Cardiac muscle cell (in vitro differentiated cells and primary cell): ENCODE data around the gene ASB1. TPM values are rescaled to one million over a fixed set of nuclear protein-coding genes. Genes with fewer than 3 reads are reported as not detected.

ENCODE experiments used
- DNase-seq, 2 donors: peaks; one replicate each; pipeline versions ENCODE4 v3.0.0 to v3.0.0-alpha.2; 2010 to 2017; ENCODE audit warnings: low read depth in 1 of 2, low spot score in 1 of 2
- H3K27ac ChIP-seq: fragments of 200-600 bp; sonication (generic); 2 replicates; pipeline ENCODE4 v1.5.1; 2016
- H3K27me3 ChIP-seq: fragments of 200-600 bp; sonication (generic); 2 replicates; pipeline ENCODE4 v1.6.0; 2016; ENCODE audit warnings: control low read depth
- H3K36me3 ChIP-seq: fragments of 200-600 bp; sonication (generic); 2 replicates; pipeline ENCODE4 v1.5.1; 2016; ENCODE audit warnings: control low read depth
- H3K4me1 ChIP-seq: fragments of 200-600 bp; sonication (generic); 2 replicates; pipeline ENCODE4 v1.8.1; 2017; ENCODE audit warnings: low read depth, mild to moderate bottlenecking, mixed run types
- H3K4me3 ChIP-seq: fragments of 200-600 bp; sonication (generic); 2 replicates; pipeline ENCODE4 v1.5.1; 2016; ENCODE audit warnings: mild to moderate bottlenecking
- H3K9me3 ChIP-seq: fragments of 200-600 bp; sonication (generic); 2 replicates; pipeline ENCODE4 v1.5.1; 2017; ENCODE audit warnings: low read depth, mild to moderate bottlenecking, control low read depth
- polyA plus RNA-seq: library from polyadenylated mRNA; unstranded; fragments of >200 nt; fragmentation: Nextera tagmentation; extraction: Ambion mirVana; gene quantifications from 2 replicates; pipeline ENCODE4 v1.2.1, GENCODE V29; 2016
- total RNA-seq: library from RNA; depleted of rRNA; stranded (reverse); fragments of >200 nt; gene quantifications from 2 replicates; pipeline ENCODE4 v1.2.3, GENCODE V29; 2016
- TF ChIP-seq, protein P1 (sequence below): IDR thresholded peaks from 2 replicates; pipeline ENCODE4 v1.5.1; 2012; ENCODE audit warnings: low read depth, mild to moderate bottlenecking, low read length

The ASB1 gene
- total and polyA plus RNA-seq, 2 experiments from 2014 or later: 16.7 TPM

DNA sequence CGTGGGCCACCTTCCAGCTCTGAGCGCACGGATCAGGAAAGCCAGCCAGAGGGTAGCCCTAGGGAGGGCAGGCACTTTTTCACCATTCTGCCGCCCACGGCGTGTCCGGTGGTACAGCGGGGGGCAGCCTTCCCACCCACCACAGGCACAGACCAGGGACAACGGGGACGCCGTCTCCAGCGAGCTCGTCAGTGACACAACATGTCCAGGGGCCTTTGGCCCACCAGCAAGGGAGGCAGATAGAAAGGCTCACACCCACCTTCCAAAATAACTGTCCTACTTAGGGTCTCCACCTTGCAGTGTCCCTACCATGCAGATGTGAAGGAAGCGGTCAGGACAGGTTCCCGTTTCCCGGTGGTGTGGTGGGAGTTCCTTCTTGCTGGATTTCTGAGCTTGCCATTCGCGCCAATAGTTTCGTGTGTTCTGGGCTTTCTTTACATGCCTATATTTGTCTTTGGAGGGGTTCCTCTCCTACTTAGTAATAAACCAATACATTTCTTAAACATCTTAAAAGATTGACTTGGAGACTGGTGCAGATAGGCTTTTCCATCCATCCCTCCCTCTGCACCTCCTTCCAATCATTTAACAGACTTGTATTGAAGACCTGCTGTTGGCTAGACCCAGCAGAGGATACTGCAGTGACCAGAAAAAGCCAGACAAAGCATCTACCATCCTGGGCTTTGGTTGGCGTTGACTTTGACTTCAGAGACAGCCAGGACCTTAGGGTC, 872 bp downstream of the ASB1 start:
- TF ChIP-seq, protein P1, sequence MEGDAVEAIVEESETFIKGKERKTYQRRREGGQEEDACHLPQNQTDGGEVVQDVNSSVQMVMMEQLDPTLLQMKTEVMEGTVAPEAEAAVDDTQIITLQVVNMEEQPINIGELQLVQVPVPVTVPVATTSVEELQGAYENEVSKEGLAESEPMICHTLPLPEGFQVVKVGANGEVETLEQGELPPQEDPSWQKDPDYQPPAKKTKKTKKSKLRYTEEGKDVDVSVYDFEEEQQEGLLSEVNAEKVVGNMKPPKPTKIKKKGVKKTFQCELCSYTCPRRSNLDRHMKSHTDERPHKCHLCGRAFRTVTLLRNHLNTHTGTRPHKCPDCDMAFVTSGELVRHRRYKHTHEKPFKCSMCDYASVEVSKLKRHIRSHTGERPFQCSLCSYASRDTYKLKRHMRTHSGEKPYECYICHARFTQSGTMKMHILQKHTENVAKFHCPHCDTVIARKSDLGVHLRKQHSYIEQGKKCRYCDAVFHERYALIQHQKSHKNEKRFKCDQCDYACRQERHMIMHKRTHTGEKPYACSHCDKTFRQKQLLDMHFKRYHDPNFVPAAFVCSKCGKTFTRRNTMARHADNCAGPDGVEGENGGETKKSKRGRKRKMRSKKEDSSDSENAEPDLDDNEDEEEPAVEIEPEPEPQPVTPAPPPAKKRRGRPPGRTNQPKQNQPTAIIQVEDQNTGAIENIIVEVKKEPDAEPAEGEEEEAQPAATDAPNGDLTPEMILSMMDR: no peak
- Histone ChIP-seq H3K27me3 (no peaks in the 10 kb centered on the region), H3K4me3 (peak overlapping the region; percentile 89), H3K36me3 (no peaks in the 10 kb centered on the region), H3K4me1 (peaks cover 13% of the 10 kb centered on the region), H3K27ac (peak overlapping the region; percentile 84), H3K9me3 (no peaks in the 10 kb centered on the region)
- DNase-seq: no peak

DNA sequence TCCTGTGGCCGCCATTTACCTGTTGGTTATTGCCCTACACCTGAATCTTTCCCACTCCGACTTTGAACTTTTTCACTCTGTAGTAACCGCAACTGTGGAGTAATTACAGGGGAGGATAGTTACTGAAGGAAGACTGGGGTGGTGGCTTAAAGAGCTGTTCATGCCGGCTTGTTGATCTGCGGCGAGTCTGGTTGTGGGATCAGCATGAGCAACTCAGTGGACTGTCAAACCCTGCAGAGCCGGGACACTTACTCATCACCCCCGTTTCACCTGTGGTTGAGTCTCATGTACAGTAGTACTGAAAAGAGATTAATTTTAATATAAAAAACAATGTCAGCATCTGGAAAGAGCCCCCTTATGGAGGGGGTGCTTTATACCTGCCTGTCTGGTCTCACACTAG, 2.1 kb downstream of the ASB1 start:
- H3K36me3 ChIP-seq: no peaks in the 10 kb centered on the region
- H3K4me3 ChIP-seq: no peak overlapping the region
- TF ChIP-seq, protein P1: no peak
- H3K9me3 ChIP-seq: no peaks in the 10 kb centered on the region
- H3K27me3 ChIP-seq: no peaks in the 10 kb centered on the region
- peaks cover 13% of the 10 kb centered on the region for H3K4me1 ChIP-seq
- no peak overlapping the region for H3K27ac ChIP-seq
- no peak for DNase-seq

DNA sequence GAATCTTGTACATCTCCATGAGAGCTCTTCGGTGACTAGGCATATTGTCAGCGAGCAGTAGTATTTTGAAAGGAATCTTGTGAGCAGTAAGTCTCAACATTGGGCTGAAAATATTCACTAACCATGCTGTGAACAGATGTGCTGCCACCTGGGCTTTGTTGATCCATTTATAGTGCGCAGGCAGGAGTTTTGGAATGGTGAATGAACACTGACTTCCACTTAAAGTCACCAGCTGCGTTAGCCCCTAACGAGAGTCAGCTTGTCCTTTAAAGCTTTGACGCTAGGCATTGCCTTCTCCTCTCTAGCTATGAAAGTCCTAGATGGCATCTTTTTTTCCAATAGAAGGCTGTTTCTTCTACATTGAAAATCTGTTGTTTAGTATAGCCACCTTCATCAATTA, 4.1 kb downstream of the ASB1 start:
- TF ChIP-seq, protein P1: no peak
- no peaks in the 10 kb centered on the region for H3K27me3 ChIP-seq
- H3K9me3 ChIP-seq: no peaks in the 10 kb centered on the region
- H3K36me3 ChIP-seq: peaks cover 10% of the 10 kb centered on the region
- DNase-seq: no peak
- H3K27ac ChIP-seq: no peak overlapping the region
- H3K4me1 ChIP-seq: peaks cover 8% of the 10 kb centered on the region
- no peak overlapping the region for H3K4me3 ChIP-seq

DNA sequence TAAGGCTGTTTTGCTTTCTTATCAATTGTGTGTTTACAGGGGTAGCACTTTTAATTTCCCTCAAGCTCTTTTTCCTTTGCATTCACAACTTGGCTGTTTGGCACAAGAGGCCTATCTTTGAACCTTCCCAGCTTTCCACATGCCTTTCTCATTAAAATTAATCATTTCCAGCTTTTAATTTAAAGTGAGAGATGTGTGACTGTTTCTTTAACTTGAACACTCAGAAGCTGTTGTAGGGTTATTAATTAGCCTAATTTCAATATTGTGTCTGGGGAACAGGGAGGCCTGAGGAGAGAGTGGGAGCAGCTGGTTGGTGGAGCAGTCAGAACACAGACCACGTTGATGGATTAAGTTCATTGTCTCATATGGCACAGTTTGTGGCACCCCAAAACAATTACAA, 4.7 kb downstream of the ASB1 start:
- no peaks in the 10 kb centered on the region for H3K27me3 ChIP-seq
- no peak overlapping the region for H3K27ac ChIP-seq
- TF ChIP-seq, protein P1: no peak
- H3K36me3 ChIP-seq: peaks cover 11% of the 10 kb centered on the region
- no peak overlapping the region for H3K4me3 ChIP-seq
- H3K9me3 ChIP-seq: no peaks in the 10 kb centered on the region
- no peak for DNase-seq
- peaks cover 5% of the 10 kb centered on the region for H3K4me1 ChIP-seq

DNA sequence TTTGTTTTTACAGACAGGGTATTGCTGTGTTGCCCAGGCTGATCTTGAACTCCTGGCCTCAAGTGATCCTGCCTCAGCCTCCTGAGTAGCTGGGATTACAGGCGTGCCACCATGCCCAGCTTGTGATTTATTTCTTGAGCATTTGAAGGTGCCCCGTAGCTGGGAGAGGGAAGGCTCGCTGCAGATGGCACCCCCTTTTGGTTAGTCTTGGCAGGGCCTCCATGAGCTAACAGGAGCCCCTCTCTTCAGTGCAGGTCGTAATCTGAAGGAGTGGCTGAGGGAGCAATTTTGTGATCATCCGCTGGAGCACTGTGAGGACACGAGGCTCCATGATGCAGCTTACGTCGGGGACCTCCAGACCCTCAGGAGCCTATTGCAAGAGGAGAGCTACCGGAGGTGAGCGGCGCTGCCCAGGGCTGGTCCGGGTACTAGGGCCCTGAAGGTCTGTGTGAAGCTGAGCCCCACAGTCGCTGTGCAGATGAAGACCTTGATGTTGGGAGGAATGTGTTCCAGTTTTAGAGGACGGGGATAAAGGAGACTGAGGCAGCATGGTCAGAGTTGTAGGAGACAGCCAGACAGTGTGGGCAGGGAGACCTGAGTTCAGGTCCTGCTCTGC, 6.7 kb downstream of the ASB1 start:
- no peak overlapping the region for H3K27ac ChIP-seq

More for the DNA sequence above, 6.7 kb downstream of the ASB1 start:
- H3K4me1 ChIP-seq: no peaks in the 10 kb centered on the region
- no peak for DNase-seq
- H3K9me3 ChIP-seq: no peaks in the 10 kb centered on the region
- no peaks in the 10 kb centered on the region for H3K27me3 ChIP-seq
- H3K36me3 ChIP-seq: peaks cover 11% of the 10 kb centered on the region
- H3K4me3 ChIP-seq: no peak overlapping the region
- TF ChIP-seq, protein P1: no peak
